ENCODE measurements around the gene CIRBP.

DNA sequence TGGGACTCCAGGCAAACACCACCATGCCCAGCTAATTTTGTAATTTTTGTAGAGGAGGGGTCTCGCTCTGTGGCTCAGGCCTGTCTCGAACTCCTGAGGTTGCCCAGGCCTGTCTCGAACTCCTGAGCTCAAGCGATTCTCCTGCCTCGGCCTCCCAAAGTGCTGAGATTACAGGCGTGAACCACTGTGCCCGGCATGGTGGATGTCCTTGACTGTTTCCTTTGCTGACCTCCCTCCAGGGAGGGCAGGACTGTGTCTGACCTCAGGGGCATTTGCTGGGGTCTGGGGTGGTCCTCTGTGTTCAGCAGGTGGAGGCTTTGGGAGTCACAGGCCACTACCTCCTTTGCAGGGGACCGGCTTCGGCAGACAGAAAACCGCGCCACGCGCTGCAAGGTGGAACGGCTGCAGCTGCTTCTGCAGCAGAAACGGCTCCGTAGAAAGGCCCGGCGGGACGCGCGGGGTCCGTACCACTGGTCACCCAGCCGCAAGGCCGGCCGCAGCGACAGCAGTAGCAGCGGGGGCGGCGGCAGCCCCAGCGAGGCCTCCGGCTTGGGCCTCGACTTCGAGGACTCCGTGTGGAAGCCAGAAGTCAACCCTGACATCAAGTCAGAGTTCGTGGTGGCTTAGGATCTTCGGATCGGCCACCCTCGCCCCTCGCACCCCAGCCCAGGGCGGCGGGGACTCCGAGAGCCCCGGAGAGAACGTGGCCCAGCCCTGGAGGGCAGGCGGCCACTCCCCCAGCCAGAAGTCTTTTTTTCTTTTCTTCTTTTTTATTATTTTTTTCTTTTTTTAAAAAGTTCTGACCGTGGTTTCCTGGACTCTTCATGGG is 12.3 kb upstream of the CIRBP start:
- no peak for TF ChIP-seq ZNF384 (IDR thresholded peaks at IDR 0.05)
- no peak for TF ChIP-seq ARNT (IDR thresholded peaks at IDR 0.05)
- TF ChIP-seq, protein P1, sequence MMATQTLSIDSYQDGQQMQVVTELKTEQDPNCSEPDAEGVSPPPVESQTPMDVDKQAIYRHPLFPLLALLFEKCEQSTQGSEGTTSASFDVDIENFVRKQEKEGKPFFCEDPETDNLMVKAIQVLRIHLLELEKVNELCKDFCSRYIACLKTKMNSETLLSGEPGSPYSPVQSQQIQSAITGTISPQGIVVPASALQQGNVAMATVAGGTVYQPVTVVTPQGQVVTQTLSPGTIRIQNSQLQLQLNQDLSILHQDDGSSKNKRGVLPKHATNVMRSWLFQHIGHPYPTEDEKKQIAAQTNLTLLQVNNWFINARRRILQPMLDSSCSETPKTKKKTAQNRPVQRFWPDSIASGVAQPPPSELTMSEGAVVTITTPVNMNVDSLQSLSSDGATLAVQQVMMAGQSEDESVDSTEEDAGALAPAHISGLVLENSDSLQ (IDR thresholded peaks at IDR 0.05) = no peak
- TF ChIP-seq FOXA1 (IDR thresholded peaks at IDR 0.05) = no peak
- TF ChIP-seq HDGF (IDR thresholded peaks at IDR 0.05; ENCODE audit: borderline replicate concordance) = no peak
- TF ChIP-seq SP1 (IDR thresholded peaks at IDR 0.05) = no peak
- no peak for TF ChIP-seq SUZ12 (IDR thresholded peaks at IDR 0.05)
- TF ChIP-seq ELF4 (IDR thresholded peaks at IDR 0.05) = no peak

All from HEK293T (cell line).